Gastrocnemius medialis (tissue), 4 donors: ENCODE data around the gene ORAI2.

Source experiments
- CTCF ChIP-seq, 5 experiments: fragments of 450-650 bp in 3 of 5; fragments of 200-600 bp in 2 of 5; sonication (generic) in 2 of 5; IDR thresholded peaks in 4 of 5; conservative IDR thresholded peaks in 1 of 5; 1 replicate in 4 of 5; 2 replicates in 1 of 5; pipeline ENCODE4 v1.5.1; 2016 to 2019; ENCODE audit warnings: antibody characterized with exemption in 5 of 5, mild to moderate bottlenecking in 3 of 5, moderate library complexity in 3 of 5
- POLR2A ChIP-seq, 2 donors: fragments of 450-650 bp; IDR thresholded peaks; one replicate each; pipeline ENCODE4 v1.6.1; 2017; ENCODE audit warnings: antibody characterized with exemption in 2 of 2, mild to moderate bottlenecking in 2 of 2, moderate library complexity in 2 of 2

- TF ChIP-seq CTCF (IDR thresholded peaks at IDR 0.05 in 4 of 5, conservative IDR thresholded peaks at IDR 0.05 in 1 of 5) (no peak), POLR2A (IDR thresholded peaks at IDR 0.05) (no peak)
Measured at GRCh38 chr7:102393467-102393866, 39.9 kb upstream of the ORAI2 start.
